Lower leg skin (tissue), 3 donors: ENCODE results near the gene CLCN1.

Experiments used
- POLR2A ChIP-seq, 2 donors: fragments of 450-650 bp; IDR thresholded peaks; one replicate each; pipeline ENCODE4 v1.6.1; 2016 to 2017; ENCODE audit warnings: antibody characterized with exemption in 2 of 2, mild to moderate bottlenecking in 1 of 2, moderate library complexity in 1 of 2
- TF ChIP-seq, protein P1 (sequence below), 3 donors: fragments of 450-650 bp; IDR thresholded peaks; one replicate each; pipeline ENCODE4 v1.5.1; 2016; ENCODE audit warnings: antibody characterized with exemption in 3 of 3, mild to moderate bottlenecking in 3 of 3, moderate library complexity in 2 of 3

GRCh38 chr7:143331179-143331801, 15.4 kb downstream of the CLCN1 start:
- TF ChIP-seq, protein P1, sequence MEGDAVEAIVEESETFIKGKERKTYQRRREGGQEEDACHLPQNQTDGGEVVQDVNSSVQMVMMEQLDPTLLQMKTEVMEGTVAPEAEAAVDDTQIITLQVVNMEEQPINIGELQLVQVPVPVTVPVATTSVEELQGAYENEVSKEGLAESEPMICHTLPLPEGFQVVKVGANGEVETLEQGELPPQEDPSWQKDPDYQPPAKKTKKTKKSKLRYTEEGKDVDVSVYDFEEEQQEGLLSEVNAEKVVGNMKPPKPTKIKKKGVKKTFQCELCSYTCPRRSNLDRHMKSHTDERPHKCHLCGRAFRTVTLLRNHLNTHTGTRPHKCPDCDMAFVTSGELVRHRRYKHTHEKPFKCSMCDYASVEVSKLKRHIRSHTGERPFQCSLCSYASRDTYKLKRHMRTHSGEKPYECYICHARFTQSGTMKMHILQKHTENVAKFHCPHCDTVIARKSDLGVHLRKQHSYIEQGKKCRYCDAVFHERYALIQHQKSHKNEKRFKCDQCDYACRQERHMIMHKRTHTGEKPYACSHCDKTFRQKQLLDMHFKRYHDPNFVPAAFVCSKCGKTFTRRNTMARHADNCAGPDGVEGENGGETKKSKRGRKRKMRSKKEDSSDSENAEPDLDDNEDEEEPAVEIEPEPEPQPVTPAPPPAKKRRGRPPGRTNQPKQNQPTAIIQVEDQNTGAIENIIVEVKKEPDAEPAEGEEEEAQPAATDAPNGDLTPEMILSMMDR (IDR thresholded peaks at IDR 0.05) = no peak
- TF ChIP-seq POLR2A (IDR thresholded peaks at IDR 0.05) = no peak
